CD4-positive, alpha-beta memory T cell (primary cell): Measurements from ENCODE around the gene DENND11. TPM values are rescaled to one million over a fixed set of nuclear protein-coding genes. Genes with fewer than 3 reads are reported as not detected.

Experiments used
- CTCF ChIA-PET: fragments of 350-600 bp; sonication (Branson Sonifier 250); formaldehyde crosslinking; loops from one replicate; lab custom pipeline; 2021; ENCODE audit warnings: inconsistent platforms; ENCODE audit not compliant: partially characterized antibody; lab: Charles Lee
- POLR2A ChIA-PET: fragments of 350-600 bp; sonication (Branson Sonifier 250); formaldehyde crosslinking; loops from one replicate; lab custom pipeline; 2021; ENCODE audit not compliant: partially characterized antibody; lab: Charles Lee
- DNase-seq, 5 donors: peaks; one replicate each; pipeline versions ENCODE4 v3.0.0 to v3.0.0-alpha.2; 2020 to 2022; ENCODE audit warnings: mixed read lengths in 1 of 5
- H3K27ac ChIP-seq: one replicate; pipeline ENCODE4 v1.7.0; 2013; ENCODE audit warnings: low read depth, low read length
- H3K27me3 ChIP-seq: 2 replicates; pipeline ENCODE4 v1.7.0; 2013; ENCODE audit warnings: mild to moderate bottlenecking, low read length, moderate library complexity; ENCODE audit not compliant: insufficient read depth
- H3K36me3 ChIP-seq: 2 replicates; pipeline ENCODE4 v1.7.0; 2013; ENCODE audit warnings: mild to moderate bottlenecking, low read length, moderate library complexity; ENCODE audit not compliant: insufficient read depth
- H3K4me1 ChIP-seq: 2 replicates; pipeline ENCODE4 v1.7.0; 2013; ENCODE audit warnings: mild to moderate bottlenecking, low read length, moderate library complexity; ENCODE audit not compliant: insufficient read depth
- H3K4me3 ChIP-seq, 2 donors: one replicate each; pipeline ENCODE4 v1.7.0; 2013; ENCODE audit warnings: low read length in 2 of 2, mild to moderate bottlenecking in 1 of 2
- H3K9me3 ChIP-seq, 2 donors: one replicate each; pipeline ENCODE4 v1.7.0; 2013; ENCODE audit warnings: low read length in 2 of 2, control low read depth in 1 of 2; ENCODE audit not compliant: control insufficient read depth in 1 of 2
- H3K27ac Mint-ChIP-seq, 7 donors: one replicate each; pipeline ENCODE4 v1.8.0; 2020 to 2021; ENCODE audit warnings: mixed read lengths in 7 of 7, mild to moderate bottlenecking in 6 of 7, inconsistent platforms in 3 of 7, moderate library complexity in 3 of 7
- H3K27me3 Mint-ChIP-seq, 2 donors: one replicate each; pipeline ENCODE4 v1.8.0; 2020 to 2021; ENCODE audit warnings: mixed read lengths in 2 of 2
- H3K36me3 Mint-ChIP-seq, 2 donors: one replicate each; pipeline ENCODE4 v1.8.0; 2020 to 2021; ENCODE audit warnings: mixed read lengths in 2 of 2, inconsistent platforms in 1 of 2, mild to moderate bottlenecking in 1 of 2
- H3K4me1 Mint-ChIP-seq, 4 donors: one replicate each; pipeline ENCODE4 v1.8.0; 2020 to 2021; ENCODE audit warnings: mixed read lengths in 4 of 4, mild to moderate bottlenecking in 1 of 4
- H3K4me3 Mint-ChIP-seq, 8 donors: one replicate each; pipeline ENCODE4 v1.8.0; 2020 to 2021; ENCODE audit warnings: mixed read lengths in 8 of 8, mild to moderate bottlenecking in 7 of 8, moderate library complexity in 6 of 8, inconsistent platforms in 3 of 8
- H3K9me3 Mint-ChIP-seq, 8 donors: one replicate each; pipeline ENCODE4 v1.8.0; 2020 to 2021; ENCODE audit warnings: mixed read lengths in 8 of 8, mild to moderate bottlenecking in 5 of 8, inconsistent platforms in 3 of 8, moderate library complexity in 1 of 8
- intact Hi-C: fragments of 100-400 bp; cut with micrococcal nuclease; formaldehyde crosslinking; loops from one replicate; pipeline ENCODE4 v1.15.1; 2023
- polyA plus RNA-seq, 2 donors: library from polyadenylated mRNA; unstranded; fragments of 300-500 nt; fragmentation: Illumina TruSeq; gene quantifications; one replicate each; pipeline ENCODE4 v1.2.3, GENCODE V29; 2021
- total RNA-seq, 2 experiments: library from RNA; stranded (reverse); gene quantifications; one replicate each; pipeline ENCODE4 v1.2.3, GENCODE V29; 2021

DENND11 gene, protein sequence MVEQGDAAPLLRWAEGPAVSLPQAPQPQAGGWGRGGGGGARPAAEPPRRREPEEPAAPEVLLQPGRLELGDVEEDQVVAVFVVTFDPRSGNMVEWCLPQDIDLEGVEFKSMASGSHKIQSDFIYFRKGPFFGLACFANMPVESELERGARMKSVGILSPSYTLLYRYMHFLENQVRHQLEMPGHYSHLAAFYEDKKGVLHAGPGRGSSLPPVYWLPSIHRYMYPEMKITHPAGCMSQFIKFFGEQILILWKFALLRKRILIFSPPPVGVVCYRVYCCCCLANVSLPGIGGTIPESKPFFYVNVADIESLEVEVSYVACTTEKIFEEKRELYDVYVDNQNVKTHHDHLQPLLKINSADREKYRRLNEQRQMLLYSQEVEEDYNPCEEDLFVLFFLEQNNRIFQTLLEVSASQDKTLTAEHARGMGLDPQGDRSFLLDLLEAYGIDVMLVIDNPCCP
- 10 to 100 TPM; 62.5 to 62.9 TPM for total RNA-seq
- polyA plus RNA-seq: 10 to 100 TPM in 1 of 2 donors, 1 to 10 TPM in 1; 5.0 to 14.8 TPM

DNA sequence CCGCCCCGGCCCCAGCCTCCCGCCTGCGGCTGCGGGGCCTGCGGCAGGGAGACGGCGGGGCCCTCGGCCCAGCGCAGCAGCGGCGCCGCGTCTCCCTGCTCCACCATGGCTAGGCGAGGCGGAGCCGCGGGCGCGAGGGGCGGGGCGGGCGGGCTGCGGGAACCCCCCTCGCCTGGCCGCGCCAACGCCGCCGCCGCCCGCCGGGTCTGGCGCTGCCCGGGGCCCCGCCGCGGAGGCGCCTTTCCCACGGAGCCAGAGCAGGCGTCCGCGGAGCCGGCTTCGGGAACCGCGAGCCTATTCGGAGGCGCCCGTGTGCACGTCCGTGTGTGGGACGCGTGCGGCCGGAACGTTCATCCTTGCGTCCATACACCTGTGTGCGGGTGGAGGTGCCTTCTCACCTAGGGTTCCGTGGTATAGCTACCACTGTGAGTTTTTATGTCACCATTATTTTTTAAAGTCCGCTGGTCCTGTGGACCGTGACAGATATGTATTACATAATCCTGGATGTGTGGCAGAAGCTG is at the start of gene DENND11:
TSS of gene DENND11 (minus strand) at position 120 of the 521 bp plus-strand sequence. CDS start at position 107, 13 bp downstream.
- CTCF ChIA-PET: interaction anchor here (0.6 to 6.5 kb wide), 6 partner anchors 14 to 84 kb away, joined by 3 to 67 read pairs (median 4); partner anchors contain the start of gene SSBP1
- Histone ChIP-seq H3K27me3 (no peaks in the 10 kb centered on the region), H3K27ac (peak within 1 kb of the TSS; percentile 75), H3K36me3 (no peaks in the 10 kb centered on the region), H3K4me3 (peak within 1 kb of the TSS; percentile 49 to 60), H3K4me1 (peaks cover 38% of the 10 kb centered on the region), H3K9me3 (no peaks in the 10 kb centered on the region)
- peak; percentile 53 to 66 (median 61) for DNase-seq
- H3K4me1 Mint-ChIP-seq: peaks cover 34 to 60% (median 42%) of the 10 kb centered on the region in 4 donors
- peak within 1 kb of the TSS; percentile 87 to 95 (median 94) for H3K27ac Mint-ChIP-seq
- H3K27me3 Mint-ChIP-seq: peaks cover 0 to 2% of the 10 kb centered on the region in 2 donors
- H3K36me3 Mint-ChIP-seq: peaks cover 0 to 11% of the 10 kb centered on the region in 2 donors
- peak within 1 kb of the TSS; percentile 87 to 94 (median 90) for H3K4me3 Mint-ChIP-seq
- intact Hi-C loops: loop anchor here (10.0 kb wide), 1 partner anchor 147 kb away; the partner anchor contains the start of gene AGK
- H3K9me3 Mint-ChIP-seq: peaks cover 0 to 2% (median 0%) of the 10 kb centered on the region in 8 donors
- POLR2A ChIA-PET: interaction anchor here (0.6 to 3.8 kb wide), 13 partner anchors 8 to 48 kb away, joined by 3 to 89 read pairs (median 3); partner anchors contain the start of gene SSBP1

DNA sequence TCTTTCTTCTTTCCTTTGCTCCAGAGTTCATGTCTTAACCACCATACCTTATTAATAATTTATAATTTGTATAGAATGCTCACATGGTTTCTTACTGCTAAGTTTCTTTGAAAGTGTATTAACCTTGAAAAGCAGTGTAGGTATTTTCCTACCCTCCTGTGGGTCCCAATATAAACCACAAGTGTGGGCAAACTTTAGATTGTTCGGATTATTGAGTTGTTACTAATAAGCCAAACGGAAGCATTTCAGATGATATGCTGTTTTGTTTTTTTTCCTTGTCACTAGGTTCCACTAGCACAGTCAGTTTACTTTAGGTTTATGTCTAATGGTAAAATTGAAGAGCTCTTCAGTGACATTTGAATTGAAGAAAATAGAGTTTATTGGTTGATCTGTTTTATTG is 46.4 kb upstream of the DENND11 start:
- POLR2A ChIA-PET: no interaction called here

DNA sequence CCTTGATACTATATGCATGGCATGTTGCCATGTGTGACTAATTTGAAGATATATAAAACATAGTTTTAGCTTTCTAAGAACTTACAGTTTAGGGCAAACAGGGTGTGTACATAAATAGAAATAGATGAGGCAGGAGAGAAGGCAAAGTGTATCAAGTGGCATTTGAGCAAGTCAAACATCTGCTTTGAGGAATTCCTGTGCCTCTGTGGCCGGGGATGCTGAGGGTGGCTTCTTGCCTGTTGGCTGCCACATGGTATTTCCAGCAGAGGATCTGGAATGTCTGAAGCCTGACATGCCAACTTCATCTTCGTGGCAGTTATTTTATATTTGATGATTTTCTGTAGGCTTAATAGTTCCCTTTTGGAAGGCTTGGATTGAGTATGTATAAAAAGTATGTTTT is 42.2 kb upstream of the DENND11 start:
- Histone ChIP-seq H3K9me3 (no peaks in the 10 kb centered on the region), H3K27ac (no peak overlapping the region), H3K27me3 (no peaks in the 10 kb centered on the region), H3K4me3 (no peak overlapping the region), H3K4me1 (peaks cover 21% of the 10 kb centered on the region), H3K36me3 (peaks cover 72% of the 10 kb centered on the region)
- DNase-seq: no peak
- Mint-ChIP-seq H3K27me3 (no peaks in the 10 kb centered on the region), H3K36me3 (peaks cover 54 to 71% of the 10 kb centered on the region in 2 donors), H3K4me1 (peaks cover 19 to 41% (median 21%) of the 10 kb centered on the region in 4 donors), H3K4me3 (no peak overlapping the region), H3K9me3 (no peaks in the 10 kb centered on the region), H3K27ac (peak overlapping the region in 1 of 7 donors; percentile 13)
- ChIA-PET POLR2A (no interaction called here), CTCF (interaction anchor here (1.4 kb wide), 1 partner anchor 10 kb away, joined by 4 read pairs; no protein-coding TSS in a partner anchor)
- intact Hi-C loops: no loop called here

More for the DNA sequence above, 46.4 kb upstream of the DENND11 start:
- Histone ChIP-seq H3K27me3 (no peaks in the 10 kb centered on the region), H3K4me3 (no peak overlapping the region), H3K4me1 (no peaks in the 10 kb centered on the region), H3K27ac (no peak overlapping the region), H3K36me3 (peaks cover 75% of the 10 kb centered on the region), H3K9me3 (peaks cover 0 to 10% of the 10 kb centered on the region in 2 donors)
- no peak overlapping the region for H3K27ac Mint-ChIP-seq
- H3K36me3 Mint-ChIP-seq: peaks cover 68 to 76% of the 10 kb centered on the region in 2 donors
- no peaks in the 10 kb centered on the region for H3K27me3 Mint-ChIP-seq
- peaks cover 0 to 35% (median 25%) of the 10 kb centered on the region in 8 donors for H3K9me3 Mint-ChIP-seq
- no peak for DNase-seq
- H3K4me1 Mint-ChIP-seq: peaks cover 0 to 5% (median 3%) of the 10 kb centered on the region in 4 donors
- CTCF ChIA-PET: interaction anchor here (1.8 kb wide), 1 partner anchor 10 kb away, joined by 5 read pairs; the partner anchor contains the start of gene SSBP1
- intact Hi-C loops: no loop called here
- H3K4me3 Mint-ChIP-seq: no peak overlapping the region

DNA sequence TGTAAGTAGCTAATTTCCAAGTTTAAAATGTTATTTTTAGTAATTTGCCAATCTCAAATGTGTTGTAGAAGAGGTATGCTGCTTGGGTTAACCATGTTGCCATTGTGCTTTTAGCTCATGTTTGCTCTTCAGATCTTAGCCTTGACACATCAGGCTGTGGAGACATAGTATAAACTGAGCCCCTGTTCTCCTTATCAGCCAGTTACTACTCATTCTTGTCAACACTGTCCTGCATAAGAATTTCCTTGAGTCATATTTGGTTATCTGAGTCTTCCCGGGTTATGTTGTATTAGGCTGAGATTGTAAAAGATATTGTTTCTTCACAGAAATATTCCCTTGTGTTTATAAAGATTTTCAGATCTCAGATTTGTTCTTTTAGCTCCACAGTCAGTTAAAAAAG is 40.3 kb upstream of the DENND11 start:
- no peak overlapping the region for H3K4me3 Mint-ChIP-seq

DNA sequence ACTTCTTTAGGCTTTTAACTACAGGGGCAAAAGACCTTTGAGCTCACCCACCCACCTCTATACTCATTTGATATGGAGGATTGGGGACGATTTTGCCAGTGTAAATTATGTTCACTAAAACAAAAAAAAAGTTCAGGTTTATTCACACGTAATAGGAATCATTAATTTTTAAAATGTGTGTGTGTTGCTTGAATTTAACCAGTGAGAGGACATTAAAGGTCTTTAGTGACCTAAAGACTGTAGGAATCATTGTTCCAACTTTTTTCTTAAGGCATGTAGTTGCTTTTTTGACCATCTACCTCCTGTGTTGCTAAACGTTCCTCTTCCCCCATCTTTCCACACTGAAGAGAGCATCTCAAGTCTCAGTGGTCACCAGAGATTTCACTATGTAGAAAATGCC is 37.3 kb upstream of the DENND11 start:
- peaks cover 38 to 53% of the 10 kb centered on the region in 2 donors for H3K36me3 Mint-ChIP-seq

More for the DNA sequence above, 40.3 kb upstream of the DENND11 start:
- Histone ChIP-seq H3K4me1 (peaks cover 30% of the 10 kb centered on the region), H3K27ac (no peak overlapping the region), H3K4me3 (no peak overlapping the region), H3K36me3 (peaks cover 63% of the 10 kb centered on the region), H3K9me3 (no peaks in the 10 kb centered on the region), H3K27me3 (no peaks in the 10 kb centered on the region)
- no peaks in the 10 kb centered on the region for H3K27me3 Mint-ChIP-seq
- intact Hi-C loops: no loop called here
- H3K4me1 Mint-ChIP-seq: peaks cover 27 to 59% (median 36%) of the 10 kb centered on the region in 4 donors
- peak overlapping the region in 2 of 7 donors; percentile 20 to 47 for H3K27ac Mint-ChIP-seq
- H3K9me3 Mint-ChIP-seq: no peaks in the 10 kb centered on the region
- DNase-seq: no peak
- ChIA-PET CTCF (no interaction called here), POLR2A (no interaction called here)
- peaks cover 48 to 72% of the 10 kb centered on the region in 2 donors for H3K36me3 Mint-ChIP-seq

DNA sequence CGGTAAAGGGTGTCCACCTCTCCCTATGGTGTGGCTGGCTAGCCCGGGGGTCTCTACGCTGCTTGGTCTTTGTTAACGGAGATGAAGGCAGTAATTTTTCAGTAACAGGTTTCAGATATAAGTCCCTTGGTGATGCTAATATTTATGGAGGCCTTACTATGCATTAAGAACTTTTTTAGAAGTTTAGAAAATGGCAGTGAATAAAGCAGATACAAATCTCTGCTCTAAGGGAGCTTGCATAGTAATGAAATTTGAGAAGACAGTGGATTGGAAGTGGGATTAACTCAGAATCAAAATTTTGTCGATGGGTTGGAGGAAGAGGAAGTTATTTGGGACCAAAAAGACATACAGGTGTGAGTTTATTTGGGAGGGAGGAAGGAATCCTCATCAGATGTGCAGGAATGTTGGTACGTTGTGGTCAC is 36.6 kb upstream of the DENND11 start:
- Histone ChIP-seq H3K27ac (peak overlapping the region; percentile 85), H3K4me1 (peaks cover 36% of the 10 kb centered on the region), H3K4me3 (peak overlapping the region; percentile 94 to 95), H3K27me3 (no peaks in the 10 kb centered on the region), H3K9me3 (no peaks in the 10 kb centered on the region), H3K36me3 (peaks cover 34% of the 10 kb centered on the region)
- POLR2A ChIA-PET: interaction anchor here (0.7 to 3.7 kb wide), 18 partner anchors 10 to 1260 kb away, joined by 3 to 89 read pairs (median 4); partner anchors contain the start of genes AGK, DENND11 and MRPS33
- Mint-ChIP-seq H3K4me1 (peaks cover 29 to 65% (median 38%) of the 10 kb centered on the region in 4 donors), H3K4me3 (peak overlapping the region; percentile 98 to 100 (median 99)), H3K9me3 (no peaks in the 10 kb centered on the region), H3K27ac (peak overlapping the region; percentile 96 to 99 (median 99)), H3K27me3 (no peaks in the 10 kb centered on the region), H3K36me3 (peaks cover 32 to 46% of the 10 kb centered on the region in 2 donors)
- no peak for DNase-seq
- CTCF ChIA-PET: interaction anchor here (0.7 to 6.0 kb wide), 17 partner anchors 9 to 723 kb away, joined by 3 to 74 read pairs (median 5); partner anchors contain the start of genes AGK, DENND11, MRPS33 and WEE2
- intact Hi-C loops: loop anchor here (1.0 to 10.0 kb wide), 7 partner anchors 37 to 1624 kb away; partner anchors contain the start of genes AGK, BRAF, FAM131B and MKRN1

More for the DNA sequence above, 37.3 kb upstream of the DENND11 start:
- DNase-seq: no peak
- no peaks in the 10 kb centered on the region for H3K27me3 Mint-ChIP-seq
- intact Hi-C loops: loop anchor here (2.0 to 10.0 kb wide), 3 partner anchors 1044 to 1623 kb away; partner anchors contain the start of genes FAM131B, MKRN1 and NDUFB2
- H3K27ac ChIP-seq: peak overlapping the region; percentile 85
- H3K4me1 ChIP-seq: peaks cover 36% of the 10 kb centered on the region
- H3K9me3 Mint-ChIP-seq: no peaks in the 10 kb centered on the region
- CTCF ChIA-PET: interaction anchor here (1.2 to 6.0 kb wide), 7 partner anchors 13 to 189 kb away, joined by 3 to 74 read pairs (median 6); partner anchors contain the start of gene WEE2
- no peaks in the 10 kb centered on the region for H3K27me3 ChIP-seq
- H3K4me3 Mint-ChIP-seq: peak overlapping the region; percentile 81 to 100 (median 99)
- peaks cover 40% of the 10 kb centered on the region for H3K36me3 ChIP-seq
- POLR2A ChIA-PET: interaction anchor here (1.1 to 3.7 kb wide), 5 partner anchors 15 to 725 kb away, joined by 3 to 89 read pairs (median 13); partner anchors contain the start of genes DENND11 and MRPS33
- peaks cover 29 to 67% (median 38%) of the 10 kb centered on the region in 4 donors for H3K4me1 Mint-ChIP-seq
- no peak overlapping the region for H3K4me3 ChIP-seq
- H3K27ac Mint-ChIP-seq: peak overlapping the region; percentile 31 to 96 (median 82)
- no peaks in the 10 kb centered on the region for H3K9me3 ChIP-seq
